Muscle of leg (tissue), 11 donors: ENCODE data around the gene PARD6A. TPM values are rescaled to one million over a fixed set of nuclear protein-coding genes. Genes with fewer than 3 reads are reported as not detected.
A peak's percentile ranks its signal among the peaks of the same experiment; 100 is the strongest.

Source experiments
- DNase-seq: peaks from one replicate; pipeline ENCODE4 v3.0.0; 2013
- H3K27ac ChIP-seq: one replicate; pipeline ENCODE4 v1.5.1; 2013; ENCODE audit warnings: mild to moderate bottlenecking, low read length, control low read depth
- H3K27me3 ChIP-seq: one replicate; pipeline ENCODE4 v1.6.1; 2013; ENCODE audit warnings: low read length; ENCODE audit not compliant: control insufficient read depth, insufficient read depth
- H3K36me3 ChIP-seq: one replicate; pipeline ENCODE4 v1.6.1; 2013; ENCODE audit warnings: low read length; ENCODE audit not compliant: control insufficient read depth, insufficient read depth
- H3K4me1 ChIP-seq: one replicate; pipeline ENCODE4 v1.6.1; 2013; ENCODE audit warnings: low read length; ENCODE audit not compliant: control insufficient read depth, insufficient read depth
- H3K4me3 ChIP-seq: one replicate; pipeline ENCODE4 v1.5.1; 2013; ENCODE audit warnings: low read length, control low read depth
- H3K9me3 ChIP-seq: replicated peaks from 2 replicates; pipeline ENCODE4 v1.6.1; 2013; ENCODE audit warnings: low read depth, low read length; ENCODE audit not compliant: control insufficient read depth
- WGBS: methylation state at CpG from one replicate; pipeline ENCODE4 v1.1.5; 2013; ENCODE audit warnings: missing lambda C conversion rate; ENCODE audit not compliant: insufficient coverage; 5-methylcytosine and 5-hydroxymethylcytosine counted together
- polyA plus RNA-seq, 8 donors: library from polyadenylated mRNA; unstranded; fragments of 120-200 nt; gene quantifications; one replicate each; pipeline versions ENCODE4 v1.2.1 to v1.2.3, GENCODE V29; 2013; ENCODE audit warnings: inconsistent platforms in 1 of 8, low replicate concordance in 1 of 8; ENCODE audit not compliant: insufficient read length in 8 of 8, insufficient read depth in 1 of 8
- total RNA-seq: library from RNA; stranded (reverse); fragments of 120-200 nt; gene quantifications from one replicate; pipeline ENCODE4 v1.2.4, GENCODE V29; 2013

PARD6A gene
- total and polyA plus RNA-seq, 9 donors = 0.59 to 1.8 (median 1.3) TPM

- Histone ChIP-seq H3K4me1 (peaks cover 30% of the 10 kb centered on the region), H3K27me3 (peaks cover 2% of the 10 kb centered on the region), H3K27ac (peak overlapping the region; percentile 78), H3K9me3 (no peaks in the 10 kb centered on the region), H3K36me3 (peaks cover 36% of the 10 kb centered on the region), H3K4me3 (peak overlapping the region; percentile 37)
- peak; percentile 68 for DNase-seq
- 4% methylated on average over 32 of the region's 39 CpGs for WGBS
These were observed 471 bp downstream of the PARD6A start for GRCh38 chr16:67661101-67661761.

- 88% methylated on average over 31 of the region's 34 CpGs for WGBS
- Histone ChIP-seq H3K4me3 (no peak overlapping the region), H3K36me3 (peaks cover 36% of the 10 kb centered on the region), H3K27ac (no peak overlapping the region), H3K27me3 (no peaks in the 10 kb centered on the region), H3K9me3 (no peaks in the 10 kb centered on the region), H3K4me1 (peaks cover 34% of the 10 kb centered on the region)
- DNase-seq = no peak
These were observed 1.3 kb downstream of the PARD6A start for GRCh38 chr16:67661886-67662652.

- H3K27me3 ChIP-seq = no peaks in the 10 kb centered on the region
- H3K4me1 ChIP-seq = peaks cover 40% of the 10 kb centered on the region
- DNase-seq = no peak
- no peaks in the 10 kb centered on the region for H3K9me3 ChIP-seq
- peaks cover 33% of the 10 kb centered on the region for H3K36me3 ChIP-seq
- no peak overlapping the region for H3K27ac ChIP-seq
- H3K4me3 ChIP-seq = no peak overlapping the region
These were observed 1.9 kb downstream of the PARD6A start for GRCh38 chr16:67662653-67663010.

- H3K4me1 ChIP-seq = peaks cover 46% of the 10 kb centered on the region
- H3K4me3 ChIP-seq = no peak overlapping the region
- WGBS = 75% methylated on average over 24 of the region's 25 CpGs
- H3K27me3 ChIP-seq = no peaks in the 10 kb centered on the region
- no peak for DNase-seq
- no peak overlapping the region for H3K27ac ChIP-seq
- H3K9me3 ChIP-seq = no peaks in the 10 kb centered on the region
- H3K36me3 ChIP-seq = peaks cover 26% of the 10 kb centered on the region
These were observed 2.6 kb downstream of the PARD6A start for GRCh38 chr16:67663151-67663876.

- peaks cover 44% of the 10 kb centered on the region for H3K4me1 ChIP-seq
- 86% methylated on average over 5 of the region's 6 CpGs for WGBS
- H3K27me3 ChIP-seq = no peaks in the 10 kb centered on the region
- no peak overlapping the region for H3K4me3 ChIP-seq
- H3K9me3 ChIP-seq = no peaks in the 10 kb centered on the region
- peaks cover 21% of the 10 kb centered on the region for H3K36me3 ChIP-seq
- H3K27ac ChIP-seq = no peak overlapping the region
- no peak for DNase-seq
These were observed 3.1 kb downstream of the PARD6A start for GRCh38 chr16:67663877-67664222.

GRCh38 chr16:67664258-67664657, 3.5 kb downstream of the PARD6A start:
- Histone ChIP-seq H3K36me3 (peaks cover 20% of the 10 kb centered on the region), H3K27me3 (no peaks in the 10 kb centered on the region), H3K4me1 (peaks cover 40% of the 10 kb centered on the region), H3K27ac (no peak overlapping the region), H3K9me3 (no peaks in the 10 kb centered on the region), H3K4me3 (no peak overlapping the region)
- DNase-seq = peak; percentile 43
- 45% methylated on average over 4 of the region's 4 CpGs for WGBS

- Histone ChIP-seq H3K4me1 (peaks cover 34% of the 10 kb centered on the region), H3K4me3 (no peak overlapping the region), H3K36me3 (peaks cover 20% of the 10 kb centered on the region), H3K27ac (no peak overlapping the region), H3K27me3 (no peaks in the 10 kb centered on the region), H3K9me3 (no peaks in the 10 kb centered on the region)
- no peak for DNase-seq
- 91% methylated on average over 7 of the region's 7 CpGs for WGBS
These were observed 4.1 kb downstream of the PARD6A start for GRCh38 chr16:67664871-67665270.

GRCh38 chr16:67665598-67665997, 4.8 kb downstream of the PARD6A start:
- peak overlapping the region; percentile 67 for H3K4me3 ChIP-seq
- H3K27me3 ChIP-seq = no peaks in the 10 kb centered on the region
- whole genome bisulfite sequencing = 83% methylated on average over 1 of the region's 5 CpGs
- no peak for DNase-seq
- H3K9me3 ChIP-seq = no peaks in the 10 kb centered on the region
- peaks cover 34% of the 10 kb centered on the region for H3K4me1 ChIP-seq
- H3K27ac ChIP-seq = no peak overlapping the region
- H3K36me3 ChIP-seq = peaks cover 20% of the 10 kb centered on the region

- peaks cover 20% of the 10 kb centered on the region for H3K36me3 ChIP-seq
- H3K9me3 ChIP-seq = no peaks in the 10 kb centered on the region
- H3K4me1 ChIP-seq = peaks cover 32% of the 10 kb centered on the region
- DNase-seq = peak; percentile 44
- no peaks in the 10 kb centered on the region for H3K27me3 ChIP-seq
- under 1% methylated on average over 44 of the region's 46 CpGs for WGBS
- no peak overlapping the region for H3K27ac ChIP-seq
- peak overlapping the region; percentile 67 for H3K4me3 ChIP-seq
These were observed 5.3 kb downstream of the PARD6A start for GRCh38 chr16:67666032-67666551.
